HG02970 (cell line): Measurements from ENCODE around the gene LRBA.
"Not testable (repeated sequence)": the region's sequence is repeated elsewhere in the genome, so short reads cannot be mapped to it uniquely, and the experiment has no call there.

ENCODE experiments used
- ATAC-seq: cut with Tn5 transposase; IDR thresholded peaks from one replicate; pipeline ENCODE4 v1.9.1; 2021; ENCODE audit warnings: mild to moderate bottlenecking, moderate library complexity, moderate number of reproducible peaks; ENCODE audit not compliant: unreplicated experiment, low FRiP score

Gene LRBA

GRCh38 chr4:150394046-150394445 lies 621.0 kb downstream of the LRBA start:
- ATAC-seq: no peak

- no peak for ATAC-seq
These were observed 624.0 kb downstream of the LRBA start for GRCh38 chr4:150391052-150391451.

- ATAC-seq: no peak
These were observed 624.6 kb downstream of the LRBA start for GRCh38 chr4:150390531-150390910.

GRCh38 chr4:150389896-150390530 lies 625.1 kb downstream of the LRBA start:
- ATAC-seq: no peak

GRCh38 chr4:150387981-150388380 lies 627.1 kb downstream of the LRBA start:
- no peak for ATAC-seq

- not testable (repeated sequence) for ATAC-seq
These were observed 628.7 kb downstream of the LRBA start for GRCh38 chr4:150386415-150386814.

- no peak for ATAC-seq
These were observed 629.5 kb downstream of the LRBA start for GRCh38 chr4:150385606-150386005.

- ATAC-seq: no peak
These were observed 630.8 kb downstream of the LRBA start for GRCh38 chr4:150384249-150384648.

- no peak for ATAC-seq
These were observed 633.1 kb downstream of the LRBA start for GRCh38 chr4:150382028-150382427.

GRCh38 chr4:150381609-150382008 lies 633.5 kb downstream of the LRBA start:
- no peak for ATAC-seq

- ATAC-seq: no peak
These were observed 634.0 kb downstream of the LRBA start for GRCh38 chr4:150381036-150381435.

GRCh38 chr4:150379454-150379853 lies 635.6 kb downstream of the LRBA start:
- ATAC-seq: no peak

- ATAC-seq: no peak
These were observed 640.1 kb downstream of the LRBA start for GRCh38 chr4:150375025-150375424.

GRCh38 chr4:150371869-150372268 lies 643.2 kb downstream of the LRBA start:
- no peak for ATAC-seq

- no peak for ATAC-seq
These were observed 645.4 kb downstream of the LRBA start for GRCh38 chr4:150369434-150370380.

- no peak for ATAC-seq
These were observed 646.4 kb downstream of the LRBA start for GRCh38 chr4:150368667-150369066.

- no peak for ATAC-seq
These were observed 647.8 kb downstream of the LRBA start for GRCh38 chr4:150367326-150367725.

- ATAC-seq: no peak
These were observed 648.5 kb downstream of the LRBA start for GRCh38 chr4:150366487-150366999.

- no peak for ATAC-seq
These were observed 651.1 kb downstream of the LRBA start for GRCh38 chr4:150363721-150364688.

- ATAC-seq: no peak
These were observed 656.4 kb downstream of the LRBA start for GRCh38 chr4:150358691-150359090.
